Measurements from ENCODE around the gene NME3. TPM values are rescaled to one million over a fixed set of nuclear protein-coding genes. Genes with fewer than 3 reads are reported as not detected.

Gene NME3
- total RNA-seq, 1 experiment from 2014 or later, result 86.8 TPM

DNA sequence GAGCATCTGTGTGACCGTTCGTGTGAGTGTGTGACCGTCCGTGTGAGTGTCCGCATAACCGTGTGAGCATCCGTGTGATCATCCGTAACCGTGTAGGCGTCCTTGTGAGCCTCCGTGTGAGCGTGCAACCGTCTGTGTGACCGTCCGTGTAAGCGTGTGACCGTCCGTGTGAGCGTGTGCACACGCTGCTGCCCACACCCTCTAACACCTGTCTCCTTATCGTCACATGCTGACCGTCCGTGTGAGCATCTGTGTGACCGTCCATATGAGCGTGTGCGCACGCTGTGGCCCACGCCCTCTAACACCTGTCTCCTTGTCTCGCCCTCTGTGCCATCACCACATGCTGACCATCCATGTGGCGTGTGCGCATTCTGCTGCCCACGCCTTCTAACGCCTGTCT is 31.1 kb downstream of the NME3 start (continued):
- TF ChIP-seq HMGXB4 (CRISPR knock-in tag; IDR thresholded peaks at IDR 0.05), result no peak
- no peak for TF ChIP-seq MXD4 (CRISPR knock-in tag; IDR thresholded peaks at IDR 0.05; ENCODE audit: borderline replicate concordance)
- no peak for TF ChIP-seq TEAD4 (CRISPR knock-in tag; IDR thresholded peaks at IDR 0.05)
- TF ChIP-seq, protein P1, sequence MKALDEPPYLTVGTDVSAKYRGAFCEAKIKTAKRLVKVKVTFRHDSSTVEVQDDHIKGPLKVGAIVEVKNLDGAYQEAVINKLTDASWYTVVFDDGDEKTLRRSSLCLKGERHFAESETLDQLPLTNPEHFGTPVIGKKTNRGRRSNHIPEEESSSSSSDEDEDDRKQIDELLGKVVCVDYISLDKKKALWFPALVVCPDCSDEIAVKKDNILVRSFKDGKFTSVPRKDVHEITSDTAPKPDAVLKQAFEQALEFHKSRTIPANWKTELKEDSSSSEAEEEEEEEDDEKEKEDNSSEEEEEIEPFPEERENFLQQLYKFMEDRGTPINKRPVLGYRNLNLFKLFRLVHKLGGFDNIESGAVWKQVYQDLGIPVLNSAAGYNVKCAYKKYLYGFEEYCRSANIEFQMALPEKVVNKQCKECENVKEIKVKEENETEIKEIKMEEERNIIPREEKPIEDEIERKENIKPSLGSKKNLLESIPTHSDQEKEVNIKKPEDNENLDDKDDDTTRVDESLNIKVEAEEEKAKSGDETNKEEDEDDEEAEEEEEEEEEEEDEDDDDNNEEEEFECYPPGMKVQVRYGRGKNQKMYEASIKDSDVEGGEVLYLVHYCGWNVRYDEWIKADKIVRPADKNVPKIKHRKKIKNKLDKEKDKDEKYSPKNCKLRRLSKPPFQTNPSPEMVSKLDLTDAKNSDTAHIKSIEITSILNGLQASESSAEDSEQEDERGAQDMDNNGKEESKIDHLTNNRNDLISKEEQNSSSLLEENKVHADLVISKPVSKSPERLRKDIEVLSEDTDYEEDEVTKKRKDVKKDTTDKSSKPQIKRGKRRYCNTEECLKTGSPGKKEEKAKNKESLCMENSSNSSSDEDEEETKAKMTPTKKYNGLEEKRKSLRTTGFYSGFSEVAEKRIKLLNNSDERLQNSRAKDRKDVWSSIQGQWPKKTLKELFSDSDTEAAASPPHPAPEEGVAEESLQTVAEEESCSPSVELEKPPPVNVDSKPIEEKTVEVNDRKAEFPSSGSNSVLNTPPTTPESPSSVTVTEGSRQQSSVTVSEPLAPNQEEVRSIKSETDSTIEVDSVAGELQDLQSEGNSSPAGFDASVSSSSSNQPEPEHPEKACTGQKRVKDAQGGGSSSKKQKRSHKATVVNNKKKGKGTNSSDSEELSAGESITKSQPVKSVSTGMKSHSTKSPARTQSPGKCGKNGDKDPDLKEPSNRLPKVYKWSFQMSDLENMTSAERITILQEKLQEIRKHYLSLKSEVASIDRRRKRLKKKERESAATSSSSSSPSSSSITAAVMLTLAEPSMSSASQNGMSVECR (CRISPR knock-in tag; IDR thresholded peaks at IDR 0.05; ENCODE audit: borderline replicate concordance), result no peak
- no peak for TF ChIP-seq E2F4 (CRISPR knock-in tag; IDR thresholded peaks at IDR 0.05; ENCODE audit: borderline replicate concordance, low read depth)
- TF ChIP-seq SOX15 (CRISPR knock-in tag; IDR thresholded peaks at IDR 0.05), result no peak
- TF ChIP-seq GTF2I (CRISPR knock-in tag; conservative IDR thresholded peaks at IDR 0.05), result no peak

GRCh38 chr16:1734816-1735215 is 36.5 kb downstream of the NME3 start:
- TF ChIP-seq IRF2 (CRISPR knock-in tag; IDR thresholded peaks at IDR 0.05; ENCODE audit: borderline replicate concordance, low read depth) (no peak), GABPB1 (CRISPR knock-in tag; IDR thresholded peaks at IDR 0.05) (no peak), CDX4 (CRISPR knock-in tag; IDR thresholded peaks at IDR 0.05; ENCODE audit: borderline replicate concordance) (no peak), CTCF (IDR thresholded peaks at IDR 0.05) (no peak), KAT7 (CRISPR knock-in tag; IDR thresholded peaks at IDR 0.05; ENCODE audit: borderline replicate concordance) (no peak)
- TF ChIP-seq, protein P2, sequence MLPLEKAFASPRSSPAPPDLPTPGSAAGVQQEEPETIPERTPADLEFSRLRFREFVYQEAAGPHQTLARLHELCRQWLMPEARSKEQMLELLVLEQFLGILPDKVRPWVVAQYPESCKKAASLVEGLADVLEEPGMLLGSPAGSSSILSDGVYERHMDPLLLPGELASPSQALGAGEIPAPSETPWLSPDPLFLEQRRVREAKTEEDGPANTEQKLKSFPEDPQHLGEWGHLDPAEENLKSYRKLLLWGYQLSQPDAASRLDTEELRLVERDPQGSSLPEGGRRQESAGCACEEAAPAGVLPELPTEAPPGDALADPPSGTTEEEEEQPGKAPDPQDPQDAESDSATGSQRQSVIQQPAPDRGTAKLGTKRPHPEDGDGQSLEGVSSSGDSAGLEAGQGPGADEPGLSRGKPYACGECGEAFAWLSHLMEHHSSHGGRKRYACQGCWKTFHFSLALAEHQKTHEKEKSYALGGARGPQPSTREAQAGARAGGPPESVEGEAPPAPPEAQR (CRISPR knock-in tag; IDR thresholded peaks at IDR 0.05), result no peak
- DNase-seq (ENCODE audit: low spot score) (no peak), ATAC-seq (no peak)
- Mint-ChIP-seq H3K36me3 (peaks cover 4% of the 10 kb centered on the region), H3K4me3 (no peak overlapping the region), H3K9me3 (no peaks in the 10 kb centered on the region), H3K27ac (no peak overlapping the region), H3K4me1 (no peaks in the 10 kb centered on the region), H3K27me3 (ENCODE audit: low read depth) (no peaks in the 10 kb centered on the region; the same call in 1 of the 2 replicates)
- ChIA-PET POLR2A (no interaction called here), CTCF (no interaction called here)
